Left ventricle myocardium inferior (tissue), 1 donor: ENCODE results near the gene PITX1. TPM values are rescaled to one million over a fixed set of nuclear protein-coding genes. Genes with fewer than 3 reads are reported as not detected.

ENCODE experiments used
- DNase-seq: peaks from one replicate; pipeline ENCODE4 v3.0.0-alpha.2; 2020
- H3K27ac ChIP-seq: fragments of 200-600 bp; replicated peaks from 2 replicates; pipeline ENCODE4 v1.8.0; 2021
- H3K27me3 ChIP-seq: fragments of 200-600 bp; 2 replicates; pipeline ENCODE4 v1.8.0; 2021; ENCODE audit warnings: low read depth
- H3K36me3 ChIP-seq: fragments of 200-600 bp; 2 replicates; pipeline ENCODE4 v1.8.0; 2021
- H3K4me1 ChIP-seq: fragments of 200-600 bp; 2 replicates; pipeline ENCODE4 v1.8.0; 2021
- H3K4me3 ChIP-seq: fragments of 200-600 bp; 2 replicates; pipeline ENCODE4 v1.8.0; 2021; ENCODE audit warnings: mild to moderate bottlenecking, moderate library complexity
- H3K9me3 ChIP-seq: fragments of 200-600 bp; replicated peaks from 2 replicates; pipeline ENCODE4 v1.8.0; 2021
- CTCF ChIP-seq: fragments of 200-600 bp; IDR thresholded peaks from 2 replicates; pipeline ENCODE4 v1.8.0; 2021; ENCODE audit warnings: antibody characterized with exemption, mild to moderate bottlenecking, borderline replicate concordance
- intact Hi-C: fragments of 100-400 bp; cut with micrococcal nuclease; formaldehyde crosslinking; loops from one replicate; pipeline ENCODE4 v1.11.0; 2022
- total RNA-seq: library from RNA; stranded (reverse); fragmentation: NEBNext Ultra II Directional; extraction: Animal tissue kit (Norgen Biotek cat#: 25700); gene quantifications from one replicate; pipeline ENCODE4 v1.2.1, GENCODE V29; 2021
- donor health status: DM: no; HTN: yes; CAD: no; lungs with severe emphysema.

PITX1 gene
- total RNA-seq, 1 donor from 2014 or later: not detected

- no peak for TF ChIP-seq CTCF
- intact Hi-C loops: no loop called here
- DNase-seq: no peak
- Histone ChIP-seq H3K4me3 (peak overlapping the region; percentile 60), H3K27ac (no peak overlapping the region), H3K36me3 (no peaks in the 10 kb centered on the region), H3K4me1 (peaks cover 50% of the 10 kb centered on the region), H3K27me3 (peaks cover 100% of the 10 kb centered on the region), H3K9me3 (no peaks in the 10 kb centered on the region)
Observed at GRCh38 chr5:135034236-135034962, 371 bp upstream of the PITX1 start.

GRCh38 chr5:135032999-135033861 lies 798 bp downstream of the PITX1 start:
- H3K4me3 ChIP-seq: peak overlapping the region; percentile 60
- H3K36me3 ChIP-seq: no peaks in the 10 kb centered on the region
- no peak for TF ChIP-seq CTCF
- H3K27ac ChIP-seq: no peak overlapping the region
- peaks cover 100% of the 10 kb centered on the region for H3K27me3 ChIP-seq
- no peaks in the 10 kb centered on the region for H3K9me3 ChIP-seq
- H3K4me1 ChIP-seq: peaks cover 47% of the 10 kb centered on the region
- intact Hi-C loops: no loop called here
- peak; percentile 12 for DNase-seq

GRCh38 chr5:135032695-135032998 lies 1.4 kb downstream of the PITX1 start:
- no peak for TF ChIP-seq CTCF
- Histone ChIP-seq H3K9me3 (no peaks in the 10 kb centered on the region), H3K36me3 (no peaks in the 10 kb centered on the region), H3K4me1 (peaks cover 52% of the 10 kb centered on the region), H3K27me3 (peaks cover 100% of the 10 kb centered on the region), H3K4me3 (peak overlapping the region; percentile 60), H3K27ac (no peak overlapping the region)
- intact Hi-C loops: no loop called here
- no peak for DNase-seq

- H3K27me3 ChIP-seq: peaks cover 100% of the 10 kb centered on the region
- intact Hi-C loops: no loop called here
- DNase-seq: peak; percentile 7
- H3K9me3 ChIP-seq: no peaks in the 10 kb centered on the region
- peaks cover 53% of the 10 kb centered on the region for H3K4me1 ChIP-seq
- no peak for TF ChIP-seq CTCF
- no peak overlapping the region for H3K27ac ChIP-seq
- H3K36me3 ChIP-seq: no peaks in the 10 kb centered on the region
- H3K4me3 ChIP-seq: peak overlapping the region; percentile 60
Observed at GRCh38 chr5:135031813-135032694, 2.0 kb downstream of the PITX1 start.

- intact Hi-C loops: no loop called here
- TF ChIP-seq CTCF: no peak
- H3K36me3 ChIP-seq: no peaks in the 10 kb centered on the region
- no peaks in the 10 kb centered on the region for H3K9me3 ChIP-seq
- DNase-seq: peak; percentile 13
- peak overlapping the region; percentile 53 for H3K4me3 ChIP-seq
- peaks cover 100% of the 10 kb centered on the region for H3K27me3 ChIP-seq
- H3K27ac ChIP-seq: no peak overlapping the region
- peaks cover 53% of the 10 kb centered on the region for H3K4me1 ChIP-seq
Observed at GRCh38 chr5:135030956-135031812, 2.8 kb downstream of the PITX1 start.
